ENCODE results near the gene C1orf159. TPM values are rescaled to one million over a fixed set of nuclear protein-coding genes. Genes with fewer than 3 reads are reported as not detected.

The C1orf159 gene
- total and polyA plus RNA-seq, 2 donors (not counting 1 experiment from before 2014, with no cell fraction given), result 23.0 to 25.6 TPM

- no peaks in the 10 kb centered on the region for H4K20me1 ChIP-seq (ENCODE audit: control insufficient read depth, insufficient read depth, low read length, poor library complexity, severe bottlenecking)
- no peaks in the 10 kb centered on the region for H3K36me3 ChIP-seq (replicated peaks in 1 of 2; ENCODE audit: control extremely low read depth in 1 of 2, control insufficient read depth in 1 of 2, extremely low read depth in 1 of 2, insufficient read depth in 2 of 2, low read length in 1 of 2)
- no peak overlapping the region for H2AFZ ChIP-seq (ENCODE audit: insufficient read depth, low read depth, low read length, poor library complexity, severe bottlenecking)
- H3K4me3 ChIP-seq (ENCODE audit: control extremely low read depth in 1 of 5, extremely low read depth in 1 of 5, insufficient read depth in 1 of 5, low read depth in 2 of 5, low read length in 4 of 5), result no peak overlapping the region
- 83% methylated on average over 12 of the region's 15 CpGs for WGBS (ENCODE audit: insufficient coverage)
- ATAC-seq (ENCODE audit: low read depth), result no peak
- peak overlapping the region; percentile 63 for H3K27ac Mint-ChIP-seq
- ChIA-PET CTCF (no interaction called here), POLR2A (no interaction called here)
- no peaks in the 10 kb centered on the region for H3K9me3 Mint-ChIP-seq (ENCODE audit: insufficient read depth)
- H3K4me2 ChIP-seq (replicated peaks; ENCODE audit: low read depth, low read length, poor library complexity, severe bottlenecking), result peak overlapping the region; percentile 19
- TF ChIP-seq, protein P1, sequence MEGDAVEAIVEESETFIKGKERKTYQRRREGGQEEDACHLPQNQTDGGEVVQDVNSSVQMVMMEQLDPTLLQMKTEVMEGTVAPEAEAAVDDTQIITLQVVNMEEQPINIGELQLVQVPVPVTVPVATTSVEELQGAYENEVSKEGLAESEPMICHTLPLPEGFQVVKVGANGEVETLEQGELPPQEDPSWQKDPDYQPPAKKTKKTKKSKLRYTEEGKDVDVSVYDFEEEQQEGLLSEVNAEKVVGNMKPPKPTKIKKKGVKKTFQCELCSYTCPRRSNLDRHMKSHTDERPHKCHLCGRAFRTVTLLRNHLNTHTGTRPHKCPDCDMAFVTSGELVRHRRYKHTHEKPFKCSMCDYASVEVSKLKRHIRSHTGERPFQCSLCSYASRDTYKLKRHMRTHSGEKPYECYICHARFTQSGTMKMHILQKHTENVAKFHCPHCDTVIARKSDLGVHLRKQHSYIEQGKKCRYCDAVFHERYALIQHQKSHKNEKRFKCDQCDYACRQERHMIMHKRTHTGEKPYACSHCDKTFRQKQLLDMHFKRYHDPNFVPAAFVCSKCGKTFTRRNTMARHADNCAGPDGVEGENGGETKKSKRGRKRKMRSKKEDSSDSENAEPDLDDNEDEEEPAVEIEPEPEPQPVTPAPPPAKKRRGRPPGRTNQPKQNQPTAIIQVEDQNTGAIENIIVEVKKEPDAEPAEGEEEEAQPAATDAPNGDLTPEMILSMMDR (IDR thresholded peaks at IDR 0.05), result no peak
- no peak for TF ChIP-seq EZH2 (IDR thresholded peaks at IDR 0.05; ENCODE audit: borderline replicate concordance, insufficient read depth, low read depth, low read length, poor library complexity, severe bottlenecking)
- peaks cover 48 to 64% of the 10 kb centered on the region in 2 donors for H3K4me1 ChIP-seq (ENCODE audit: control insufficient read depth in 2 of 2, insufficient read depth in 2 of 2, low read length in 2 of 2)
- no peaks in the 10 kb centered on the region for H3K27me3 Mint-ChIP-seq
- DNase-seq, result no peak
- H3K4me1 Mint-ChIP-seq, result peaks cover 41% of the 10 kb centered on the region
- H3K9ac ChIP-seq (ENCODE audit: low read length), result no peak overlapping the region
- peak overlapping the region in 1 of 2 donors; percentile 36 for H3K27ac ChIP-seq (ENCODE audit: low read length in 2 of 2)
- H3K4me3 Mint-ChIP-seq, result no peak overlapping the region
- no peaks in the 10 kb centered on the region for H3K79me2 ChIP-seq (ENCODE audit: control insufficient read depth, insufficient read depth, low read length)
- H3K9me3 ChIP-seq (ENCODE audit: control extremely low read depth in 1 of 3, control insufficient read depth in 2 of 3, insufficient read depth in 1 of 3, low read length in 2 of 3), result no peaks in the 10 kb centered on the region
- intact Hi-C loops (cut with micrococcal nuclease), result no loop called here
- no peaks in the 10 kb centered on the region for H3K27me3 ChIP-seq (replicated peaks in 1 of 4; ENCODE audit: control extremely low read depth in 1 of 4, control insufficient read depth in 3 of 4, insufficient read depth in 4 of 4, low read length in 3 of 4)
These were observed 26.0 kb upstream of the C1orf159 start for GRCh38 chr1:1141911-1142250.

DNA sequence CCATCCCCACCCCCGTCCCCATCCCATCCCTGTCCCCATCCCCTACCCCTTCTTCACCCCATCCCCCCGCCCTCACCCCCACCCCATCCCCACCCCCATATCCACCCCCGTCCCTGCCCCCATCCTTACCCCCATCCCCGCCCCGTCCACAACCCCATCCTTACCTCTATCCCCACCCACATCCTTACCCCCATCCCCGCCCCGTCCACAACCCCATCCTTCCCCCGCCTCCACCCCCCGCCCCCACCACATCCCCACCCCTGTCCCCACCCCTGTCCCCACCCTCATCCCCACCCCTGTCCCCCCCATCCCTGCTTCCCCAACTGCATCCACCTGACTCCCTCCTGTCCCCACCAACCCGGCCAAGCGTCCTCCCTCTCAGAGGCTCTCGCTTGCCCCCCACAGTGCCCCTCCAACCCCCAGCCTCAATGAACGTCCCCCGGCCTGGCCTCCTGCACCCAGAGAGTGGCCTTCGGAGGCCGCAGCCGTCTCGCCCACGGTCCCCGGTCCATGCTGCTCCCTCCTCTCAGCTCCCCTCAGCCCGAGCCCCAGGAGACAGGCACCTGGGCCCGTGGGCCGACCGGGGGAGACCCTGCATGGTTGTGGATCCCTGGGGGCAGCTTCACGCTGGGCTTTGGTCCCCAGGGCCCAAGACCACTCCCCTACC is 25.5 kb upstream of the C1orf159 start:
- POLR2A ChIA-PET, result no interaction called here
- no peak overlapping the region for H3K4me3 ChIP-seq (ENCODE audit: control extremely low read depth in 1 of 5, extremely low read depth in 1 of 5, insufficient read depth in 1 of 5, low read depth in 2 of 5, low read length in 4 of 5)
- intact Hi-C loops (cut with micrococcal nuclease), result no loop called here

More for the DNA sequence above, 25.5 kb upstream of the C1orf159 start:
- Histone ChIP-seq H3K36me3 (replicated peaks in 1 of 2; ENCODE audit: control extremely low read depth in 1 of 2, control insufficient read depth in 1 of 2, extremely low read depth in 1 of 2, insufficient read depth in 2 of 2, low read length in 1 of 2) (no peaks in the 10 kb centered on the region), H3K4me2 (replicated peaks; ENCODE audit: low read depth, low read length, poor library complexity, severe bottlenecking) (peak overlapping the region; percentile 19), H3K9me3 (ENCODE audit: control extremely low read depth in 1 of 3, control insufficient read depth in 2 of 3, insufficient read depth in 1 of 3, low read length in 2 of 3) (no peaks in the 10 kb centered on the region), H2AFZ (ENCODE audit: insufficient read depth, low read depth, low read length, poor library complexity, severe bottlenecking) (no peak overlapping the region), H3K79me2 (ENCODE audit: control insufficient read depth, insufficient read depth, low read length) (no peaks in the 10 kb centered on the region), H3K4me1 (ENCODE audit: control insufficient read depth in 2 of 2, insufficient read depth in 2 of 2, low read length in 2 of 2) (peaks cover 51 to 68% of the 10 kb centered on the region in 2 donors), H3K9ac (ENCODE audit: low read length) (no peak overlapping the region), H3K27ac (ENCODE audit: low read length in 2 of 2) (peak overlapping the region in 1 of 2 donors; percentile 36), H4K20me1 (ENCODE audit: control insufficient read depth, insufficient read depth, low read length, poor library complexity, severe bottlenecking) (no peaks in the 10 kb centered on the region), H3K27me3 (replicated peaks in 1 of 4; ENCODE audit: control extremely low read depth in 1 of 4, control insufficient read depth in 3 of 4, insufficient read depth in 4 of 4, low read length in 3 of 4) (no peaks in the 10 kb centered on the region)
- ATAC-seq (ENCODE audit: low read depth) (no peak), DNase-seq (no peak)
- Mint-ChIP-seq H3K4me1 (peaks cover 44% of the 10 kb centered on the region), H3K9me3 (ENCODE audit: insufficient read depth) (no peaks in the 10 kb centered on the region), H3K4me3 (no peak overlapping the region), H3K27me3 (no peaks in the 10 kb centered on the region), H3K27ac (peak overlapping the region; percentile 63)
- CTCF ChIA-PET, result interaction anchor here (1.2 kb wide), 1 partner anchor 19 kb away, joined by 3 read pairs; no protein-coding TSS in a partner anchor
- 53% methylated on average over 12 of the region's 25 CpGs for WGBS (ENCODE audit: insufficient coverage)
- TF ChIP-seq, protein P1 (IDR thresholded peaks at IDR 0.05), result no peak
- TF ChIP-seq EZH2 (IDR thresholded peaks at IDR 0.05; ENCODE audit: borderline replicate concordance, insufficient read depth, low read depth, low read length, poor library complexity, severe bottlenecking), result no peak
